ENCODE measurements around the gene NELFCD.
"Not testable (repeated sequence)": the region's sequence is repeated elsewhere in the genome, so short reads cannot be mapped to it uniquely, and the experiment has no call there.

Gene NELFCD

GRCh38 chr20:58982406-58983114, 1.5 kb downstream of the NELFCD start:
- Histone ChIP-seq H4K8ac (ENCODE audit: low read length) (no peak overlapping the region), H2BK12ac (ENCODE audit: low read length in 2 of 2) (peak overlapping the region in 1 of 2 experiments; percentile 2), H3K27ac (ENCODE audit: low read length, poor library complexity, severe bottlenecking) (no peak overlapping the region), H3K4me1 (ENCODE audit: control insufficient read depth, insufficient read depth, low read depth, low read length) (peaks cover 12% of the 10 kb centered on the region), H3K79me1 (replicated peaks; ENCODE audit: low read length, poor library complexity, severe bottlenecking) (peaks cover 22% of the 10 kb centered on the region), H3K9ac (ENCODE audit: low read length) (no peak overlapping the region), H3K14ac (ENCODE audit: low read length in 2 of 2) (no peak overlapping the region), H3K4ac (ENCODE audit: low read depth in 1 of 2, low read length in 2 of 2) (no peak overlapping the region), H3K18ac (ENCODE audit: low read depth in 1 of 2, low read length in 2 of 2) (no peak overlapping the region), H2AFZ (ENCODE audit: low read depth, low read length) (no peak overlapping the region), H4K91ac (ENCODE audit: low read length) (no peak overlapping the region), H2BK5ac (ENCODE audit: low read depth, low read length, poor library complexity, severe bottlenecking) (no peak overlapping the region), H2BK15ac (ENCODE audit: low read depth, poor library complexity, severe bottlenecking) (no peak overlapping the region), H3K4me2 (ENCODE audit: low read length, poor library complexity, severe bottlenecking) (no peak overlapping the region), H2BK120ac (ENCODE audit: low read depth, low read length) (no peak overlapping the region), H3K23ac (ENCODE audit: low read length in 2 of 2) (no peak overlapping the region), H3K4me3 (ENCODE audit: insufficient read depth in 1 of 2, low read depth in 1 of 2, low read length in 2 of 2) (peak overlapping the region in 1 of 2 experiments; percentile 96), H2AK5ac (ENCODE audit: low read length, severe bottlenecking) (no peak overlapping the region), H3K27me3 (ENCODE audit: control insufficient read depth in 1 of 2, insufficient read depth in 1 of 2, low read length in 2 of 2) (no peaks in the 10 kb centered on the region), H3K9me3 (ENCODE audit: control insufficient read depth, low read length) (no peaks in the 10 kb centered on the region), H3K36me3 (ENCODE audit: control insufficient read depth in 1 of 2, insufficient read depth in 2 of 2, low read depth in 1 of 2, low read length in 2 of 2) (peaks cover 9 to 13% of the 10 kb centered on the region in 2 experiments)
- DNase-seq, result no peak
- 97% methylated on average over 12 of the region's 12 CpGs for WGBS

DNA sequence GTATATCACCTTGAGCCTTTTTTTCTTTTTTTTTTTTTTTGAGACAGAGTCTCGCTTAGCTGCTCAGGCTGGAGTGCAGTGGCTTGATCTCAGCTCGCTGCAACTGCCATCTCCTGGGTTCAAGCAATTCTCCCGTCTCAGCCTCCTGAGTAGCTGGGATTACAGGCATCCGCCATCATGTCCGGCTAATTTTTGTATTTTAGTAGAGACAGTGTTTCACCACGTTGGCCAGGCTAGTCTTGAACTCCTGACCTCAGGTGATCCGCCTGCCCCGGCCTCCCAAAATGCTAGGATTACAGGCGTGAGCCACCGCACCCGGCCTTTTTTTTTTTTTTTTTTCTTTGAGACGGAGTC, 2.0 kb downstream of the NELFCD start:
- H3K27ac ChIP-seq (ENCODE audit: low read length, poor library complexity, severe bottlenecking); H2BK12ac ChIP-seq (ENCODE audit: low read length in 2 of 2); H3K9me3 ChIP-seq (ENCODE audit: control insufficient read depth, low read length); H3K4me2 ChIP-seq (ENCODE audit: low read length, poor library complexity, severe bottlenecking); H3K14ac ChIP-seq (ENCODE audit: low read length in 2 of 2); H2AFZ ChIP-seq (ENCODE audit: low read depth, low read length); H3K9ac ChIP-seq (ENCODE audit: low read length); H2BK15ac ChIP-seq (ENCODE audit: low read depth, poor library complexity, severe bottlenecking); H2BK120ac ChIP-seq (ENCODE audit: low read depth, low read length); H3K4me3 ChIP-seq (ENCODE audit: insufficient read depth in 1 of 2, low read depth in 1 of 2, low read length in 2 of 2); H3K27me3 ChIP-seq (ENCODE audit: control insufficient read depth in 1 of 2, insufficient read depth in 1 of 2, low read length in 2 of 2); H3K18ac ChIP-seq (ENCODE audit: low read depth in 1 of 2, low read length in 2 of 2); H2BK5ac ChIP-seq (ENCODE audit: low read depth, low read length, poor library complexity, severe bottlenecking); H3K4ac ChIP-seq (ENCODE audit: low read depth in 1 of 2, low read length in 2 of 2); DNase-seq; H3K23ac ChIP-seq (ENCODE audit: low read length in 2 of 2); H2AK5ac ChIP-seq (ENCODE audit: low read length, severe bottlenecking); H4K91ac ChIP-seq (ENCODE audit: low read length); H4K8ac ChIP-seq (ENCODE audit: low read length): not testable (repeated sequence)
- Histone ChIP-seq H3K36me3 (ENCODE audit: control insufficient read depth in 1 of 2, insufficient read depth in 2 of 2, low read depth in 1 of 2, low read length in 2 of 2) (peaks cover 13 to 18% of the 10 kb centered on the region in 2 experiments), H3K79me1 (replicated peaks; ENCODE audit: low read length, poor library complexity, severe bottlenecking) (peaks cover 26% of the 10 kb centered on the region), H3K4me1 (ENCODE audit: control insufficient read depth, insufficient read depth, low read depth, low read length) (peaks cover 15% of the 10 kb centered on the region)
- WGBS, result over 99% methylated on average over 11 of the region's 12 CpGs

DNA sequence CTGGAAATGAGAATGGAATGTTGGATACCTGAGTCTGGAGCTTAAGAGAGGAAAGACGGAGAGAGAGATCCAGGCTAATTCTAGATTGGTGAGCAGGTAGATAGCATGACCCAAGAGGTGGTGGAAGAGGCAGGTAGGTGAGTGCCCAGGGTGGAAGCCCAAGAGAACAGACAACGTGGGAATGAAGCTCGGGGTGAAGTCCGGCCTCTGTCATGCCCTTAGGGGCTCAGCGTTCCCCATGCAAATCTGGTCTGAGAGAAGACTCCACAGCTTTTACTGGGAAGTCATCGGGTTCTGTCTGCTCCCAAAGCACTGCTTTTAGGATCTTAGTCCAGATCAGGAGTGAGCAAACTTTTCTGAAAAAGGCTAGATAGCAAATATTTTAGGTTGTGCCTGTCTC, 3.6 kb downstream of the NELFCD start:
- Histone ChIP-seq H3K18ac (ENCODE audit: low read depth in 1 of 2, low read length in 2 of 2) (no peak overlapping the region), H4K91ac (ENCODE audit: low read length) (no peak overlapping the region)

GRCh38 chr20:58985656-58986055, 4.6 kb downstream of the NELFCD start:
- H3K4me2 ChIP-seq (ENCODE audit: low read length, poor library complexity, severe bottlenecking), result no peak overlapping the region
- H3K4me1 ChIP-seq (ENCODE audit: control insufficient read depth, insufficient read depth, low read depth, low read length), result peaks cover 15% of the 10 kb centered on the region
- H2BK12ac ChIP-seq (ENCODE audit: low read length in 2 of 2), result no peak overlapping the region
- peaks cover 32 to 42% of the 10 kb centered on the region in 2 experiments for H3K36me3 ChIP-seq (ENCODE audit: control insufficient read depth in 1 of 2, insufficient read depth in 2 of 2, low read depth in 1 of 2, low read length in 2 of 2)
- H4K8ac ChIP-seq (ENCODE audit: low read length), result no peak overlapping the region
- no peak overlapping the region for H2BK15ac ChIP-seq (ENCODE audit: low read depth, poor library complexity, severe bottlenecking)
- peaks cover 42% of the 10 kb centered on the region for H3K79me1 ChIP-seq (replicated peaks; ENCODE audit: low read length, poor library complexity, severe bottlenecking)
- no peak overlapping the region for H3K14ac ChIP-seq (ENCODE audit: low read length in 2 of 2)
- no peak overlapping the region for H3K23ac ChIP-seq (ENCODE audit: low read length in 2 of 2)
- H3K9me3 ChIP-seq (ENCODE audit: control insufficient read depth, low read length), result no peaks in the 10 kb centered on the region
- no peak overlapping the region for H3K18ac ChIP-seq (ENCODE audit: low read depth in 1 of 2, low read length in 2 of 2)
- H3K4ac ChIP-seq (ENCODE audit: low read depth in 1 of 2, low read length in 2 of 2), result no peak overlapping the region
- no peak overlapping the region for H2BK5ac ChIP-seq (ENCODE audit: low read depth, low read length, poor library complexity, severe bottlenecking)
- no peaks in the 10 kb centered on the region for H3K27me3 ChIP-seq (ENCODE audit: control insufficient read depth in 1 of 2, insufficient read depth in 1 of 2, low read length in 2 of 2)
- 91% methylated on average over 5 of the region's 5 CpGs for WGBS
- H3K27ac ChIP-seq (ENCODE audit: low read length, poor library complexity, severe bottlenecking), result no peak overlapping the region
- H3K9ac ChIP-seq (ENCODE audit: low read length), result no peak overlapping the region
- H2AFZ ChIP-seq (ENCODE audit: low read depth, low read length), result no peak overlapping the region
- no peak overlapping the region for H2AK5ac ChIP-seq (ENCODE audit: low read length, severe bottlenecking)
- DNase-seq, result no peak
- no peak overlapping the region for H4K91ac ChIP-seq (ENCODE audit: low read length)
- no peak overlapping the region for H3K4me3 ChIP-seq (ENCODE audit: insufficient read depth in 1 of 2, low read depth in 1 of 2, low read length in 2 of 2)
- H2BK120ac ChIP-seq (ENCODE audit: low read depth, low read length), result no peak overlapping the region

More for the DNA sequence above, 3.6 kb downstream of the NELFCD start:
- H3K9me3 ChIP-seq (ENCODE audit: control insufficient read depth, low read length), result no peaks in the 10 kb centered on the region
- no peak overlapping the region for H2BK12ac ChIP-seq (ENCODE audit: low read length in 2 of 2)
- H3K36me3 ChIP-seq (ENCODE audit: control insufficient read depth in 1 of 2, insufficient read depth in 2 of 2, low read depth in 1 of 2, low read length in 2 of 2), result peaks cover 27 to 34% of the 10 kb centered on the region in 2 experiments
- no peak overlapping the region for H3K9ac ChIP-seq (ENCODE audit: low read length)
- H3K4ac ChIP-seq (ENCODE audit: low read depth in 1 of 2, low read length in 2 of 2), result no peak overlapping the region
- H3K23ac ChIP-seq (ENCODE audit: low read length in 2 of 2), result peak overlapping the region in 1 of 2 experiments; percentile 50
- H3K4me2 ChIP-seq (ENCODE audit: low read length, poor library complexity, severe bottlenecking), result no peak overlapping the region
- peaks cover 38% of the 10 kb centered on the region for H3K79me1 ChIP-seq (replicated peaks; ENCODE audit: low read length, poor library complexity, severe bottlenecking)
- no peak overlapping the region for H2BK15ac ChIP-seq (ENCODE audit: low read depth, poor library complexity, severe bottlenecking)
- no peaks in the 10 kb centered on the region for H3K27me3 ChIP-seq (ENCODE audit: control insufficient read depth in 1 of 2, insufficient read depth in 1 of 2, low read length in 2 of 2)
- H3K4me1 ChIP-seq (ENCODE audit: control insufficient read depth, insufficient read depth, low read depth, low read length), result peaks cover 15% of the 10 kb centered on the region
- no peak overlapping the region for H2BK120ac ChIP-seq (ENCODE audit: low read depth, low read length)
- WGBS, result 91% methylated on average over 6 of the region's 6 CpGs
- H4K8ac ChIP-seq (ENCODE audit: low read length), result no peak overlapping the region
- no peak overlapping the region for H3K14ac ChIP-seq (ENCODE audit: low read length in 2 of 2)
- no peak overlapping the region for H2AK5ac ChIP-seq (ENCODE audit: low read length, severe bottlenecking)
- no peak overlapping the region for H3K27ac ChIP-seq (ENCODE audit: low read length, poor library complexity, severe bottlenecking)
- DNase-seq, result no peak
- H2BK5ac ChIP-seq (ENCODE audit: low read depth, low read length, poor library complexity, severe bottlenecking), result no peak overlapping the region
- no peak overlapping the region for H3K4me3 ChIP-seq (ENCODE audit: insufficient read depth in 1 of 2, low read depth in 1 of 2, low read length in 2 of 2)
- H2AFZ ChIP-seq (ENCODE audit: low read depth, low read length), result no peak overlapping the region

All from mesenchymal stem cell (in vitro differentiated cells and primary cell).